Activated CD4-positive, alpha-beta memory T cell treated with anti-CD3 and anti-CD28 coated beads, Interleukin-2, amount 10 ng/mL, durations not matched to agents 7 days and 5 days (primary cell): ENCODE data around the gene FAM221B. TPM values are rescaled to one million over a fixed set of nuclear protein-coding genes. Genes with fewer than 3 reads are reported as not detected.
A peak's percentile ranks its signal among the peaks of the same experiment; 100 is the strongest.

Experiments used
- CTCF ChIA-PET: fragments of 350-600 bp; sonication (Branson Sonifier 250); formaldehyde crosslinking; loops from one replicate; lab custom pipeline; 2021; ENCODE audit warnings: antibody characterized with exemption, inconsistent platforms; lab: Charles Lee
- POLR2A ChIA-PET: fragments of 350-600 bp; sonication (Branson Sonifier 250); formaldehyde crosslinking; loops from one replicate; lab custom pipeline; 2021; ENCODE audit warnings: antibody characterized with exemption; lab: Charles Lee
- DNase-seq: peaks from one replicate; pipeline ENCODE4 v3.0.0-alpha.2; 2020
- H3K27ac Mint-ChIP-seq: one replicate; pipeline ENCODE4 v1.8.0; 2021; ENCODE audit warnings: mild to moderate bottlenecking, mixed read lengths
- H3K27me3 Mint-ChIP-seq: one replicate; pipeline ENCODE4 v1.8.0; 2021; ENCODE audit warnings: mixed read lengths
- H3K36me3 Mint-ChIP-seq: one replicate; pipeline ENCODE4 v1.8.0; 2021; ENCODE audit warnings: low read depth, mixed read lengths
- H3K4me1 Mint-ChIP-seq: one replicate; pipeline ENCODE4 v1.8.0; 2021; ENCODE audit warnings: mixed read lengths
- H3K4me3 Mint-ChIP-seq: one replicate; pipeline ENCODE4 v1.8.0; 2021; ENCODE audit warnings: mild to moderate bottlenecking, mixed read lengths
- H3K9me3 Mint-ChIP-seq: one replicate; pipeline ENCODE4 v1.8.0; 2021; ENCODE audit warnings: mixed read lengths
- total RNA-seq, 2 experiments: library from RNA; stranded (reverse); gene quantifications; one replicate each; pipeline ENCODE4 v1.2.3, GENCODE V29; 2021

FAM221B gene
- total RNA-seq, 2 experiments from 2014 or later, result not detected

DNA sequence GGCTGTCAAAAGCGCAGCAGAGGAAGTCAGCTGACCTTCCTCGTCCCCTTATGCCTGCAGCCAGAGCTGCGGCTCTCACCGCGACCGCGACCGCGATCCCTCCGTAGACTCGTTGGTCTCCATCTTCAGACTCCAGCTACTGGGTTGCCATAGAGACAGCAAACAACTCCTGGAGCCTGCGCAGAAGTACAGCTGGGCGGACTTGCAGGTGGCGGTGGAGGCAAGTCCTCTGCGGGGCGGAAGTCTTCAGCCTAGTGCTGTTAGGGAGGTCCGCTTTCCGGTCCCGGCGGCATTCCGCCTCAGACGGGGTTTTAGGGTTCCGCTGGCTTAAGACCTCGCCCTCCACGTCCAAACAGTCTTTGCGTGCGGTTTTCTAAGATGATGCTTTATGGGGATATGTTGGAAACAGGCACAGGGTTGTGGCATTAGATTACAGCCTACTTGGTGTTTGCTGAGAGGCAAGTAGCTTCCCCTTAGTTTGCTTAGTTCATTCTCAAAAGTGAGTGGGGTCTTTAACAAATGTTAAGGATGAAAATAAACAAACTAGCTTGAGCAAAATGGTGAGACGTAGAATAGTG lies 16.4 kb downstream of the FAM221B start, which contains the start of gene SPAG8:
TSS of gene SPAG8 (minus strand) at position 238 of the 578 bp plus-strand sequence. CDS start at position 123, 115 bp downstream.
- Mint-ChIP-seq H3K9me3 (no peaks in the 10 kb centered on the region), H3K36me3 (peaks cover 7% of the 10 kb centered on the region), H3K27ac (peak within 1 kb of the TSS; percentile 92), H3K4me3 (peak within 1 kb of the TSS; percentile 74), H3K4me1 (peaks cover 44% of the 10 kb centered on the region), H3K27me3 (peaks cover 1% of the 10 kb centered on the region)
- ChIA-PET CTCF (interaction anchor here (0.7 to 3.1 kb wide), 15 partner anchors 9 to 208 kb away, joined by 3 to 16 read pairs (median 4); partner anchors contain the start of gene ARHGEF39), POLR2A (interaction anchor here (0.9 to 3.3 kb wide), 14 partner anchors 10 to 698 kb away, joined by 4 to 11 read pairs (median 4); partner anchors contain the start of genes CCDC107, CREB3, GBA2 and RGP1)
- peak; percentile 97 for DNase-seq

DNA sequence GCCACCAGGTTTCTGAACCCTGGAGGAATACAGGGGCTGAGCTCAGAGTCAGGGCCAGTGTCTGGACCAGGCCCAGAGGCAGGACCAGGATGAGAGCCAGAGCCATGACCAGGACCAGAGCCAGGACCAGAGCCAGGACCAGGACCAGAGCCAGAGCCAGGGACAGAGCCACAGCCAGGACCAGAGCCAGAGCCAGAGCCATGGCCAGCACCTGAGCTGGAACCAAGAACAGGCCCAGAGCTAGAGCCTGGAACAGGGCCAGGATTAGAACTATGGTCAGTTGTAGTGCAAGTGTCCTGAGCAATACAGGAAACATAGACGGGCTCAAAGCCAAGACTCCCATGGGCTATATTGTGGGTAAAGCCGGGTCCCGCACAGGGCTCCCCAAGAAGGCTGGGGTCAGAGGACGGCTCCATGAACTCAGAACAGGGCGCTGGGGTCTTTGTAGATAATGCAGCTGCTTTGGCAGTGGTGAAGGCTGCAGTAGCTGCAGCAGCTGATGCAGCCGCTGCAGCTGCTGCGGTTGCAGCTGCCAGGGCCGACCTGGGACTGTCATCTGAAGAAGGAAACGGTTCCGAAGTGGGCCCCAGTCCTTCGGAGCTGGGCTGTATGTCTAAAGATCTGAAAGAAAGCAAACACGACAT lies 17.0 kb downstream of the FAM221B start:
- Mint-ChIP-seq H3K9me3 (no peaks in the 10 kb centered on the region), H3K4me3 (peak overlapping the region; percentile 74), H3K4me1 (peaks cover 44% of the 10 kb centered on the region), H3K27me3 (no peaks in the 10 kb centered on the region), H3K27ac (peak overlapping the region; percentile 92), H3K36me3 (peaks cover 11% of the 10 kb centered on the region)
- POLR2A ChIA-PET, result interaction anchor here (0.9 to 3.3 kb wide), 14 partner anchors 9 to 698 kb away, joined by 4 to 11 read pairs (median 4); partner anchors contain the start of genes CCDC107, CREB3, GBA2 and RGP1
- no peak for DNase-seq
- CTCF ChIA-PET, result interaction anchor here (0.7 to 3.1 kb wide), 16 partner anchors 8 to 208 kb away, joined by 3 to 16 read pairs (median 4); partner anchors contain the start of gene ARHGEF39

DNA sequence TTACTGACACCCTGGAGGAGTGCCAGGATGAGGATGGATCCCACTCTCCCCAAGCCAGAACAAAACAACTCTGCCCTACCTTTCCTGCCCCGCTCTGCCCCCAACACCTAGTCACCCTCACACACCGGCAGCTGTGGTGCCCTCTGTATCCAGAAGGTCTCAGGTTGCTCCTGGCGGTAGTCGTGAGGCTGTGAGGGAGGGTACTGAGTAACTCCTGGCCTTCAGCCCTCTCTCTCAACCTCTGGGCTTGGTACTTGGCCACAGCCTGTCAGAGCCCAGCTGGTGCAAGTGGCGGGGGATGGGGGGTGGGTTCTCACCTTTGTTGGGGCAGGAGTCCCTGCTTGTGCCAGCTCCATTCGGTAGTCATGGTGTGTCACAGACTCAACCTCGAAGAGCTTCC lies 18.4 kb downstream of the FAM221B start:
- ChIA-PET POLR2A (no interaction called here), CTCF (interaction anchor here (3.1 kb wide), 1 partner anchor 20 kb away, joined by 16 read pairs; no protein-coding TSS in a partner anchor)
- Mint-ChIP-seq H3K36me3 (peaks cover 18% of the 10 kb centered on the region), H3K27ac (no peak overlapping the region), H3K27me3 (no peaks in the 10 kb centered on the region), H3K4me3 (no peak overlapping the region), H3K4me1 (peaks cover 40% of the 10 kb centered on the region), H3K9me3 (no peaks in the 10 kb centered on the region)
- no peak for DNase-seq

DNA sequence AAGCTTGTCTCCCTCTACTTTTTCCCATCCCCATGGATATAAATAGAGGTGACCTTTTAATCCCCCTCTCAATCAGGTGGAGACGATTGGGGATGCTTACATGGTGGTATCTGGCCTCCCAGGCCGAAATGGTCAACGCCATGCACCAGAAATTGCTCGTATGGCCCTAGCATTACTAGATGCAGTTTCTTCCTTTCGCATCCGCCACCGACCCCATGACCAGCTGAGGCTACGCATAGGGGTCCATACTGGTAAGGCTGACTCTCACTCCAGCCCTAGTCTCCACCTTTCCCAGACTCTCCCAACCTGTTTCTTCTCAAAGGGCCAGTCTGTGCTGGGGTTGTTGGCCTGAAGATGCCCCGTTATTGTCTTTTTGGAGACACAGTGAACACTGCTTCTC lies 20.1 kb downstream of the FAM221B start:
- DNase-seq, result no peak
- CTCF ChIA-PET, result interaction anchor here (0.8 kb wide), 1 partner anchor 13 kb away, joined by 3 read pairs; no protein-coding TSS in a partner anchor
- no peaks in the 10 kb centered on the region for H3K27me3 Mint-ChIP-seq
- no peaks in the 10 kb centered on the region for H3K9me3 Mint-ChIP-seq
- POLR2A ChIA-PET, result no interaction called here
- H3K27ac Mint-ChIP-seq, result no peak overlapping the region
- peaks cover 31% of the 10 kb centered on the region for H3K4me1 Mint-ChIP-seq
- H3K36me3 Mint-ChIP-seq, result peaks cover 19% of the 10 kb centered on the region
- no peak overlapping the region for H3K4me3 Mint-ChIP-seq

DNA sequence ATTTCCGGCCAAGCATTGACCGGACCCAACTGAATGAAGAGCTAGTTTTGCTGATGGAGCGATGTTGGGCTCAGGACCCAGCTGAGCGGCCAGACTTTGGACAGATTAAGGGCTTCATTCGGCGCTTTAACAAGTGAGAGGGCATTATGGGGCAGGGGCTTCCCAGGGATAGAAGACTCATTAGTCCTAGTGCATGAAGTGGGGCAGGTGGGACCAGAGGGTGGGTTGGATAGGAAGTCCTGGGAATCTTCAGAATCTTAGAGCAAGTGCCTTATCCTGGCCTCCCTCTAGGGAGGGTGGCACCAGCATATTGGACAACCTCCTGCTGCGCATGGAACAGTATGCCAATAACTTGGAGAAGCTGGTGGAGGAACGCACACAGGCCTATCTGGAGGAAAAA lies 22.4 kb downstream of the FAM221B start:
- POLR2A ChIA-PET, result interaction anchor here (1.2 to 1.6 kb wide), 2 partner anchors 10 to 16 kb away, joined by 3 read pairs; no protein-coding TSS in a partner anchor
- Mint-ChIP-seq H3K4me3 (no peak overlapping the region), H3K36me3 (peaks cover 22% of the 10 kb centered on the region), H3K27ac (no peak overlapping the region), H3K27me3 (no peaks in the 10 kb centered on the region), H3K9me3 (no peaks in the 10 kb centered on the region), H3K4me1 (peaks cover 7% of the 10 kb centered on the region)
- CTCF ChIA-PET, result no interaction called here
- DNase-seq, result no peak

DNA sequence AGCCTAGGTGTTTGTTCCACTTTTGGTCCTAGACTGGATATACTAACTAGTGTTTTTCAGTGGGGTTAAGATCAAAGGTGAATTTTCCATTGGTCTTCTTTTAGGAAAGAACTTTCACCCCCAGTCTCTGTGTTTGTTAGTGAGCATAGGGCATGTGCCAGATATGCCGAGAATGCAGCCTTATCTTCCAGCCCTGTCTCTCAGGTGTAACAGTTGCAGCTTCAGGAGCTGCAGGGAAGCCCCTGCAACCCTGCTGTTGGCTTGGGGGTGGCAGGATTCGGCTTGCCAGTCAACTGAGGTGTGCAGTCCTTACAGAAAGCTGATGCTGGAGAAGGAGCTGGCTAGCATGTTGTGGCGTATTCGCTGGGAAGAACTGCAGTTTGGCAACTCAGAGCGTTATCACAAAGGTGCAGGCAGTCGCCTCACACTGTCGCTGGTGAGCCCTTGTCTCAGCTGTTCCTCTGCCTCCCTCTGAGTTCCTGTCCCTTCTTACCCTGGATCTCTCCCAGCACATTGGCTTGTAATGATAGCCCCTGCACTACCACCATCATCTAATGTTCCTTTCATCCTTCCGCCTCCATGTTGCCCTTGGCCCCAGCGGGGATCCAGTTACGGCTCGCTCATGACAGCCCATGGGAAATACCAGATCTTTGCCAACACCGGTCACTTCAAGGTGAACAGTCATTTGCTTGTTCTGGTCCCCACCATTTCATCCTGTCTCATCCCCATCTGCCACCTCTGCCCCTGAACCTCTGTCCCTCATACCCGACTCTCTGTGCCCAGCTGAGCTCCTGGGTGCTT lies 27.0 kb downstream of the FAM221B start:
- DNase-seq, result no peak
- ChIA-PET POLR2A (interaction anchor here (1.1 to 1.3 kb wide), 2 partner anchors 10 to 13 kb away, joined by 4 read pairs; partner anchors contain the start of genes HINT2 and SPAG8), CTCF (no interaction called here)
- Mint-ChIP-seq H3K4me3 (no peak overlapping the region), H3K9me3 (no peaks in the 10 kb centered on the region), H3K4me1 (peaks cover 18% of the 10 kb centered on the region), H3K27ac (no peak overlapping the region), H3K27me3 (no peaks in the 10 kb centered on the region), H3K36me3 (peaks cover 22% of the 10 kb centered on the region)

DNA sequence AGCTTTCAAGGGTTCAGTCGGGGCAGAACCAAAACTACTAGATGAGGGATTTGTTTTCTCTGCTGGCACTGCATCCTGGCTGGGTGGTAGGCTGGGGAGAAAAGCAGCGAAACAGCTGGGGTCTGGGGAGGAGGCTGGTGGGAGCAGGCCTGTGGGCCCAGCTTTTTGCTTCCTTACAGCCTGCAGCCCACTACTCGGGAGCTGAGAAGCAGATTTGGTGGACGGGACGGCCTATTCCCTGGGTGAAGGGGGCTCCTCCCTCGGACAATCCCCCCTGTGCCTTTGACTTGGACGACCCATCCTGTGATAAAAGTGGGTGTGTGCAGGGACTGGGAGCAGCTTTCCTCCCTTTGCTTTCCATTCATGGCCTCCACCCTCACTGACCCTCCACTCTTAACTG lies 28.0 kb downstream of the FAM221B start:
- Mint-ChIP-seq H3K4me1 (peaks cover 21% of the 10 kb centered on the region), H3K27me3 (no peaks in the 10 kb centered on the region), H3K27ac (no peak overlapping the region), H3K4me3 (no peak overlapping the region), H3K36me3 (peaks cover 15% of the 10 kb centered on the region), H3K9me3 (no peaks in the 10 kb centered on the region)
- ChIA-PET CTCF (no interaction called here), POLR2A (interaction anchor here (1.3 kb wide), 1 partner anchor 14 kb away, joined by 4 read pairs; the partner anchor contains the start of gene HINT2)
- DNase-seq, result no peak

DNA sequence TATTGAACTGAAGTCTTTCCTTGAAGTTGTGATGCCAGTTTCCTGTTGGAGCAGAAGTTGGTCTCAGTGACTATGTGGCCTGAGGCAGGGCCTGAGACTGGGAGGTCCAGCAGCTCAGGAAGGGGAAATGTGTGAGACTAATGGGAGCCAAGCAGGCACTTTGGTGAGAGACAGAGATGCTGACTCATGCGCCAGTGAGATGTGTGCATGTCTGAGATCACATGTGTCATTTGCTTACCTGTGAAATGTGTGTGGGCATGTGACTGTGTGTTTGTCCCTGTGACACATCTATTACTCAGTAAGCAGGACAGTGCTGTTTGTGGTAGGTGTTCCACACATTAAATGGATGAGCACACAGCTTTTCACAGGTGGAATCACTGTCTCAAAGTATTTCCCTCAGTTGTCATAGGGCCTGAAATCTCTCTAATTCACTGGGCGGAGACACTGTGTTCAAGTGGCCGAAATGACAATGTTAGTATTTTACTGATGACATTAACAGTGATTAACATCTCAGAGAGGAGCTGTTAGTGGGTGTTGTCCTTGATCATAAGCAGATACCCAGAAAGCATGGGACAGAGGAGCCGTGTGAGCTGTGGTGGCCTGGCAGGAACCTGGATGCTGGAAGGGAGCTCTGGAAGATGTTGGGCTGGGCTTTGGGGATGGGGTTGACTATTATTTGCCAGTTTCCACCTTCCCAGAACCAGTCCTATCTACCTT lies 29.7 kb downstream of the FAM221B start:
- Mint-ChIP-seq H3K9me3 (no peaks in the 10 kb centered on the region), H3K4me3 (no peak overlapping the region), H3K36me3 (peaks cover 15% of the 10 kb centered on the region), H3K27ac (peak overlapping the region; percentile 14), H3K27me3 (no peaks in the 10 kb centered on the region), H3K4me1 (peaks cover 32% of the 10 kb centered on the region)
- DNase-seq, result peak; percentile 36
- POLR2A ChIA-PET, result interaction anchor here (1.0 to 1.2 kb wide), 2 partner anchors 13 to 16 kb away, joined by 4 read pairs; partner anchors contain the start of genes HINT2 and SPAG8
- CTCF ChIA-PET, result interaction anchor here (1.3 to 1.4 kb wide), 2 partner anchors 13 to 27 kb away, joined by 4 to 5 read pairs; partner anchors contain the start of gene SPAG8

DNA sequence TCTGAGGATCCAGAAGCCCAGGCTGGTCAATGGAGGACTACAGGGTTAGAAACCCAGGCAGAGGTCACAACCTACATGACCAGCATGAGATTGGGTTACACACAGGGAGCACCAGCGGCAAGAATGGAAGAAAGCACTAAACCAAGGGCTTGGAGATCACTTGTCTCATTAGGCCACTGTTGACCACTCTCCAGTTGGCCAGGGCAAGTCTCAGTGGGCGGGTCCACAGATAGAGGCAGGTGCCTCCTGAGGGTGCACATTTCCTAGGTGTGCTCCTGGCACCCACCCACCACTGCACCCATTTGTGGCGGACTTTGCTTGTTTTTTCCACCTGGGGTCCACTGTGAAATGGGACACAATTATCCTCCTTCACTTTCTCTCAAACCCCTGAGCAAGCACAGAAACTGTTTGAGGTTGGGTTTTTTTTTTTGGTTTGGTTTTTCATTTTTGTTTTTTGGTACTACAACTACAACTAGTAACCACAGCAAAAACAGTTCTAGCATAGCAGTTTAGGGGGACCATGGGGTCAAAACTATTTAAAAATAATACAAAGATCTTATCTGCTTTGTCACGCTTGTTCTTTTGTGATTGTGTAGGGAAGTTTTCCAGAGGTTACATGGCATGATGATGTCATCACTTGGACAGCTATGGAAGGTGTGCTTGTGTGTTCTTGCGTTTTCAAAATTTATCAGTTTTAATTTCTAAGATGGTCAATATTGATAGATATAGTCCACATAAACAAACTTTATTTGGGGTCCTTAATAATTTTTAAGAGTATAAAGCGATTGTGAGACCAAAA lies 31.0 kb downstream of the FAM221B start:
- CTCF ChIA-PET, result interaction anchor here (1.2 to 1.4 kb wide), 4 partner anchors 17 to 41 kb away, joined by 4 to 5 read pairs (median 4); partner anchors contain the start of gene HINT2
- POLR2A ChIA-PET, result no interaction called here
- no peaks in the 10 kb centered on the region for H3K27me3 Mint-ChIP-seq

DNA sequence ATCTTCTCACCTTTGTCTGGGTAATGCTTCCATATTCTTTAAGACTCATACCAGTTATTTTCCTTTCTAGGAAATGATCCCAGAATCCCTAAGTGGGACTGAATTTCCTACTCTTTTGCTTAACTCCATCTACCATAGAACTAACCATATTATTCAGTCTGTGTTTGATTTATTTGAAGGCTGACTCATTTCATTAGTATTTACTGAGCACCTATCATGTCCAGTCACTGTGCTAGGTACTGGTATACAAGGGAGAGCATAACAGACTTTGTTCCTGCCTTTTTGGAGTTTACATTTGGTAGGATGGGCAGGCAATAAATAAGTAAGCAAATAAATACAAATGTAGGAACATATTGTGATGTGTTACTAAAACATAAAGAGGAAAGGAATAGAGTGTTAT lies 32.8 kb downstream of the FAM221B start:
- H3K27ac Mint-ChIP-seq, result no peak overlapping the region
- DNase-seq, result no peak
- ChIA-PET CTCF (no interaction called here), POLR2A (no interaction called here)
- no peaks in the 10 kb centered on the region for H3K9me3 Mint-ChIP-seq
- peaks cover 4% of the 10 kb centered on the region for H3K36me3 Mint-ChIP-seq
- H3K4me3 Mint-ChIP-seq, result no peak overlapping the region
- no peaks in the 10 kb centered on the region for H3K27me3 Mint-ChIP-seq
- peaks cover 34% of the 10 kb centered on the region for H3K4me1 Mint-ChIP-seq

More for the DNA sequence above, 31.0 kb downstream of the FAM221B start:
- Mint-ChIP-seq H3K9me3 (no peaks in the 10 kb centered on the region), H3K36me3 (peaks cover 10% of the 10 kb centered on the region), H3K4me1 (peaks cover 34% of the 10 kb centered on the region), H3K4me3 (no peak overlapping the region), H3K27ac (no peak overlapping the region)
- DNase-seq, result no peak

DNA sequence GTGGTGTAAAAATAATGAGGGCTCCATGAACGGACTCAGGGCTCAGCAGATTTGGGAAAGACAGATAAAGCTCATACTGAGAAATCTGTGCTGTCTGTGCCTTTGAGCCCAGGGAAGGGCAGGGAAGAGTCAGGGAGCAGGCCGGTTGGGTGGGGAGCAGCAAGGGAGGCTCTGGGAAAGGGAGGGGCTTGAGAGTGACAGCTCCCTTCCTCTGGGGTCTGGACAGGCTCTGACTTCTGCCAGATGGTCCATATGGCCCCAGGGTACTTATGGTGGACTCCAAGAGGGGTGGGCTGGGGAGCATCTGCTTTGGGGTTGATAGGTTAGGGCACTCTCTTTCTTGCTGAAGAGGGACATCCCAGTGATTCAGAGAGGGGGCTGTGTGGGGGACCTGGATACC lies 35.1 kb downstream of the FAM221B start:
- H3K9me3 Mint-ChIP-seq, result no peaks in the 10 kb centered on the region
- peak overlapping the region; percentile 19 for H3K27ac Mint-ChIP-seq
- no peak overlapping the region for H3K4me3 Mint-ChIP-seq
- CTCF ChIA-PET, result interaction anchor here (1.0 to 1.6 kb wide), 2 partner anchors 32 to 89 kb away, joined by 4 read pairs; no protein-coding TSS in a partner anchor
- POLR2A ChIA-PET, result no interaction called here
- no peak for DNase-seq
- H3K4me1 Mint-ChIP-seq, result peaks cover 26% of the 10 kb centered on the region
- H3K36me3 Mint-ChIP-seq, result no peaks in the 10 kb centered on the region
- no peaks in the 10 kb centered on the region for H3K27me3 Mint-ChIP-seq
